ENCODE measurements around the gene SPDEF.

Gene SPDEF

GRCh38 chr6:34529665-34530327, 26.3 kb downstream of the SPDEF start:
- TF ChIP-seq YY1 (tag by site-specific recombination; IDR thresholded peaks at IDR 0.05) (no peak), ZNF624 (tag by site-specific recombination; IDR thresholded peaks at IDR 0.05) (no peak), ZNF280C (tag by site-specific recombination; IDR thresholded peaks at IDR 0.05) (no peak), ZNF518A (tag by site-specific recombination; conservative IDR thresholded peaks at IDR 0.05; ENCODE audit: low read depth) (no peak), SP7 (tag by site-specific recombination; IDR thresholded peaks at IDR 0.05) (no peak), BCL6B (tag by site-specific recombination; IDR thresholded peaks at IDR 0.05) (no peak), ZBTB6 (tag by site-specific recombination; IDR thresholded peaks at IDR 0.05) (0 out of 2 replicates have a peak, but pooled peaks have one; percentile 14), HOXC10 (CRISPR knock-in tag; IDR thresholded peaks at IDR 0.05) (0 out of 2 replicates have a peak, but pooled peaks have one; percentile 9), ZNF239 (tag by site-specific recombination; IDR thresholded peaks at IDR 0.05) (no peak), ZNF23 (tag by site-specific recombination; IDR thresholded peaks at IDR 0.05; ENCODE audit: borderline replicate concordance) (no peak)
- CTCF ChIA-PET, result interaction anchor here (0.6 to 4.4 kb wide), 5 partner anchors 20 to 103 kb away, joined by 3 to 46 read pairs (median 3); no protein-coding TSS in a partner anchor
- Histone ChIP-seq H3K4me3 (ENCODE audit: low read depth, low read length) (no peak overlapping the region), H3K27ac (ENCODE audit: extremely low read depth, low read depth, low read length) (no peak overlapping the region), H3K9me3 (ENCODE audit: control insufficient read depth, insufficient read depth, low read depth, low read length) (no peaks in the 10 kb centered on the region), H3K4me1 (ENCODE audit: control insufficient read depth, insufficient read depth, low read length) (no peaks in the 10 kb centered on the region), H3K36me3 (ENCODE audit: control insufficient read depth in 2 of 2, insufficient read depth in 1 of 2, low read length in 2 of 2) (no peaks in the 10 kb centered on the region)
- POLR2A ChIA-PET, result interaction anchor here (0.7 kb wide), 1 partner anchor 894 kb away, joined by 5 read pairs; no protein-coding TSS in a partner anchor

- no peak for TF ChIP-seq ZFP69B (tag by site-specific recombination; IDR thresholded peaks at IDR 0.05)
- no peak for TF ChIP-seq MZF1 (tag by site-specific recombination; IDR thresholded peaks at IDR 0.05; ENCODE audit: borderline replicate concordance)
- TF ChIP-seq EGR2 (tag by site-specific recombination; IDR thresholded peaks at IDR 0.05; ENCODE audit: low read depth), result no peak
- TF ChIP-seq ZNF449 (tag by site-specific recombination; IDR thresholded peaks at IDR 0.05), result no peak
- 0 out of 2 replicates have a peak, but pooled peaks have one; percentile 28 for TF ChIP-seq HOXC10 (CRISPR knock-in tag; IDR thresholded peaks at IDR 0.05)
- TF ChIP-seq ELK4 (IDR thresholded peaks at IDR 0.05; ENCODE audit: borderline replicate concordance, low read depth, low read length), result no peak
- no peak overlapping the region for H3K4me3 ChIP-seq (ENCODE audit: low read depth, low read length)
- no peaks in the 10 kb centered on the region for H3K9me3 ChIP-seq (ENCODE audit: control insufficient read depth, insufficient read depth, low read depth, low read length)
- H3K36me3 ChIP-seq (ENCODE audit: control insufficient read depth in 2 of 2, insufficient read depth in 1 of 2, low read length in 2 of 2), result no peaks in the 10 kb centered on the region
- ChIA-PET CTCF (interaction anchor here (0.6 to 4.4 kb wide), 4 partner anchors 19 to 80 kb away, joined by 3 to 46 read pairs (median 3); no protein-coding TSS in a partner anchor), POLR2A (no interaction called here)
- no peaks in the 10 kb centered on the region for H3K4me1 ChIP-seq (ENCODE audit: control insufficient read depth, insufficient read depth, low read length)
- no peak overlapping the region for H3K27ac ChIP-seq (ENCODE audit: extremely low read depth, low read depth, low read length)
Measured at GRCh38 chr6:34528996-34529664, 27.0 kb downstream of the SPDEF start.

Measured in HEK293 (cell line).